HG03520 (cell line): ENCODE measurements around the gene CCM2.

Experiments used
- ATAC-seq: cut with Tn5 transposase; IDR thresholded peaks from one replicate; pipeline ENCODE4 v1.9.1; 2021; ENCODE audit warnings: mild to moderate bottlenecking, moderate library complexity; ENCODE audit not compliant: unreplicated experiment

Gene CCM2

GRCh38 chr7:45118292-45118691 lies 118.3 kb downstream of the CCM2 start:
- no peak for ATAC-seq

GRCh38 chr7:45118889-45119331 lies 118.9 kb downstream of the CCM2 start:
- no peak for ATAC-seq

GRCh38 chr7:45119550-45119949 lies 119.5 kb downstream of the CCM2 start:
- ATAC-seq = no peak

- ATAC-seq = no peak
Observed at GRCh38 chr7:45122975-45123860, 123.2 kb downstream of the CCM2 start.

- no peak for ATAC-seq
Observed at GRCh38 chr7:45123913-45124710, 124.1 kb downstream of the CCM2 start.

- no peak for ATAC-seq
Observed at GRCh38 chr7:45125193-45125904, 125.3 kb downstream of the CCM2 start.
